Measurements from ENCODE around the gene KLF7. TPM values are rescaled to one million over a fixed set of nuclear protein-coding genes. Genes with fewer than 3 reads are reported as not detected.
A peak's percentile ranks its signal among the peaks of the same experiment; 100 is the strongest.

Gene KLF7
- total and polyA plus RNA-seq, 9 of the 15 experiments (the other 6 are each of a cell fraction or from before 2014, with no cell fraction given): 0.04 to 0.54 (median 0.07) TPM

- peak; percentile 51; the same call in 1 of the 2 replicates for TF ChIP-seq MGA (IDR thresholded peaks at IDR 0.05)
- TF ChIP-seq ZNF586 (CRISPR knock-in tag; conservative IDR thresholded peaks at IDR 0.05): no peak
- peak; percentile 34 for TF ChIP-seq CHD1 (IDR thresholded peaks at IDR 0.05; ENCODE audit: low read length)
- peak; percentile 91; the same call in 1 of the 2 replicates for TF ChIP-seq MTA3 (IDR thresholded peaks at IDR 0.05; ENCODE audit: borderline replicate concordance)
- TF ChIP-seq NR2C2 (CRISPR knock-in tag; IDR thresholded peaks at IDR 0.05): no peak
- TF ChIP-seq NR2C2 (tag; IDR thresholded peaks at IDR 0.05): peak; percentile 93
- TF ChIP-seq THRB (CRISPR knock-in tag; conservative IDR thresholded peaks at IDR 0.05): 0 out of 2 replicates have a peak, but pooled peaks have one; percentile 30
- TF ChIP-seq SUPT5H (IDR thresholded peaks at IDR 0.05): 0 out of 2 replicates have a peak, but pooled peaks have one; percentile 20
- 0 out of 2 replicates have a peak, but pooled peaks have one; percentile 14 for TF ChIP-seq GMEB1 (CRISPR knock-in tag; IDR thresholded peaks at IDR 0.05)
- no peak for TF ChIP-seq ZNF436 (CRISPR knock-in tag; IDR thresholded peaks at IDR 0.05)
- peak; percentile 76 for TF ChIP-seq VEZF1 (CRISPR knock-in tag; IDR thresholded peaks at IDR 0.05)
These were observed 776 bp upstream of the KLF7 start (continued) for GRCh38 chr2:207166349-207167098.
